GM21526 (cell line): ENCODE results near the gene ETF1.
"Not testable (repeated sequence)": the region's sequence is repeated elsewhere in the genome, so short reads cannot be mapped to it uniquely, and the experiment has no call there.

Experiments
- ATAC-seq: cut with Tn5 transposase; IDR thresholded peaks from one replicate; pipeline ENCODE4 v1.9.1; 2021; ENCODE audit warnings: moderate library complexity; ENCODE audit not compliant: unreplicated experiment, low FRiP score

ETF1 gene

DNA sequence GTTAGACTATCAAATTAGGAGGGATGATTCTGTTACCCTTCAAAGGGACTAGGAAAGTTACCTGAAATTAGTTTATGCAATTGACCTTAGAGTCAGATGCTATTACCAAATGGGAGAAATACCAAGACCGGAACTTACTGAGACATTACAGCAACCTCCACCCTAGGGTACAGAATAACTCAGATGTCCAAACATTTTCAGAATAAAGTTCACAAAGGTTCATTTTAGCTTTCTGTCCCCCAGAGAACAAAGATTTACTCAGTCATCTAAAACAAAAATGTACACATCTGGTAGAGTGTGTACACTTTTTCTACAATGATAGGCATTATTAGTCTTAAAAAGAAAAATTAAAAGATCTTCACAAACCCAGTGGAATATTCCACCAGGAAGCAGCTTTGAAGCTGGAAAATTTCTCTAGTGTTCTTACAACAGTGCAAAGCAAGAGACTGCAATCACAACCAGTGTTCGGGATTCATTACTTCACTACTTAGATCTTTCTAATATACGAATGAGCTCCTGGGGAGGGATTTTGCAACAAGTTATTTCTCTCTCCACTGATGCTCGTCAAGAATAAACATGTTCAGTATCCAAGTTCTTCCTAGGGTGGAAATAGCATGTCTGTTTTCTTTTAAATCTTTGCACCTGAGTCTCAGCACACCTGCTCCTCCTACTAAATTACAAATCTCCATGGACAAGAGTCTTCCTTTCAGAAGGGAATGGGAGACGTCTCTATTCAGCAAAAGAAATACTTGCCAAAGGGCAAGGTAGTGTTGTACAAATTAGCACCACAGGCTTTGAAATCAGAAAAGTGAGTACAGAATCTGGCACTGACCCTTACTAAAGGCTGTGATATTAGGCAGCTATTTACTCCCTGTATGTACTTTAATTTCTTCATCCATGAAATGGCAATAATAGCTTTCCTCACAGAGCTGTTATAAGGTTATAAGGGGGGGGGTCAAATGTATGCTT, 8.8 kb downstream of the ETF1 start:
- ATAC-seq: no peak

- no peak for ATAC-seq
Observed at GRCh38 chr5:138529812-138530211, 13.2 kb downstream of the ETF1 start.

DNA sequence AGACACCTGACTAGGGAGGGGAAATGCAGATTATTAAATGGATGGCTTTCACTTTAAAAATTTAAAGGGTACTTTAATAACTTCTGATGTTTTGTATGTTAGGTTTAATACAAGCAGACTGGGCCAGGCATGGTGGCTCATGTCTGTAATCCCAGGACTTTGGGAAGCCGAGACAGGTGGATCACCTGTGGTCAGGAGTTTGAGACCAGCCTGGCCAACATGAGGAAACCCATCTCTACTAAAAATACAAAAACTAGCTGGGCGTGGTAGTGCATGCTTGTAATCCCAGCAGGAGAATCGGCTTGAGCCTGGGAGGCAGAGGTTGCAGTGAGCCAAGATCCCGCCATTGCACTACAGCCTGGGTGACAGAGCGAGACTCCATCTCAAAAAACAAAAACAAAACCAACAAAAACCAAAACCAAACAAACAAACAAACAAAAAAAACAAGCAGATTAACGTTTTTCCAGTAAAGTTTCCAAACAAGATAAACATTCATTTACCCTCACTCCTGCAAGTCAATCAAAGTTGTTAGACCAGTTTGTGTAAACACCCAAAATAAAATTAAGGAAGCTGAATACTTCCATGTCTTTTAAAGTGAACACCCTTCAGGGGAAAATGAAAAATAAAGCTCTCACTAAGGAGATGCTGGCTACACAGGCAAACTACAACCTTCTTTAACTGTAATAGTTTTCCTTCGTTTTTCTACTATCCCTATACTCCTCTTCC, 14.1 kb downstream of the ETF1 start:
- no peak for ATAC-seq

- ATAC-seq: no peak
Observed at GRCh38 chr5:138528208-138528607, 14.8 kb downstream of the ETF1 start.

- no peak for ATAC-seq
Observed at GRCh38 chr5:138527170-138527569, 15.9 kb downstream of the ETF1 start.

DNA sequence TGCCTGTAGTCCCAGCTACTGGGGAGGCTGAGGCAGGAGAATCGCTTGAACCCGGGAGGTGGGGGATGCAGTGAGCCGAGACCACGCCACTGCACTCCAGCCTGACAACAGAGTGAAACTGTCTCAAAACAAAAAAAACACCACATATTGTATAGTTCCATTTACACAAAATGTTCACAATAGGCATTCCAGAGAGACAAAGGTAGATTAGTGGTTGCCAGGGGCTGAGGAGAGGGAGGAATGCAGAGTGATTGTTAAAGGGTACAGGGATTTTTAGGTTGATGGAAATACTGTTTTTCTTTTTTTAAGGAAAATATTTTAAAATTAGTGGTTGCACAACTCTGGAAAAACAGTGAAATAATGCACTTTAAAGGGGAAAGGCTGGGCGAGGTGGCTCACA, 19.6 kb downstream of the ETF1 start:
- ATAC-seq: no peak

DNA sequence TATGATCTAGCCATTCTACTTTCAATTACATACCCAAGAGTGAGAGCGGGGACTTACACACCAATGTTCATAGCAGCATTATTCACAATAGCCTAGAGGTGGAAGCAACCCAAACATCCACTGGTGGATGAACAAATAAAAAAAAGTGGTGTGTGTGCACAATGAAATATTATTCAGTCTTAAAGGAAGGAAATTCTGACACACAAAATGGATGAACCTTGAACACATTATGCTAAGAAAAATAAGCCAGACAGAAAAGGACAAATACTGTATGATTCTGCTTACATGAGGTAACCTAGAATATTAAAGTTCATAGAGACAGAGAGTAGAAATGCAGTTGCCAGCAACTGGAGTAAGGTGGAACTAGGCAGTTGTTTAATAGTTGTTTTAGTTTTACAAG, 22.1 kb downstream of the ETF1 start:
- ATAC-seq: no peak

- no peak for ATAC-seq
Observed at GRCh38 chr5:138517437-138517836, 25.6 kb downstream of the ETF1 start.

DNA sequence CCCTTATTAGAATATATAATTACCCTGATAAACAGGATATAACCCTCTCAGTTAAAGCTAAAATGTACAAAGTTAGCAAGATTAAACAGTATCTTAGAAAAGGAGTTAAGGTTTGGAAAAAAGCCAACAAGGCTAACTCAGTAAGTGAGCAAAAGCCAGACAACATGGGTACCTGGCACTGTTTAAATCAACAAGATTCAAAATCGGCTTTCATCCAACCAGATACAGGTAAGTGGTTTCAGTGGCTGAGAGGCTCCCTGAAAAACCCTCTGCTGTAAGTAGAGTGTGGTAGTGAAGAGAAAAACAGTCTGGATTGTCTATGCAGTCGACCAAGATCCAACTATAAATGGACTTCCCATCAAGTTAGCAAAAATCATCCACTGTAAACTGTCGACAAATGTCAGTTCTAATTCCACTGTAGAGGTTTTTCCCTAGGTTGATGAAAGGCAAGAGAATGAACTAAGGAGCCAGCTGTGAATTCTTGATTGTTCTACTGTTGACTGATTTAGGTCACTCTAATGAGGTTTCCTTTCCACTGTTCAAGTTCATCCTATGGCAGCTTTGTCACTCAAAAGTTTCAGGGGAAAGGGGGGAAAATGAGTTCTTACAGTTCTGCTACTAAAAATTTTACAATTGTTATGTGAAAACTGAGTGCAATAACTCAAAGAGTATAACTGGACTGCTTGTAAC, 27.3 kb downstream of the ETF1 start:
- ATAC-seq: no peak

DNA sequence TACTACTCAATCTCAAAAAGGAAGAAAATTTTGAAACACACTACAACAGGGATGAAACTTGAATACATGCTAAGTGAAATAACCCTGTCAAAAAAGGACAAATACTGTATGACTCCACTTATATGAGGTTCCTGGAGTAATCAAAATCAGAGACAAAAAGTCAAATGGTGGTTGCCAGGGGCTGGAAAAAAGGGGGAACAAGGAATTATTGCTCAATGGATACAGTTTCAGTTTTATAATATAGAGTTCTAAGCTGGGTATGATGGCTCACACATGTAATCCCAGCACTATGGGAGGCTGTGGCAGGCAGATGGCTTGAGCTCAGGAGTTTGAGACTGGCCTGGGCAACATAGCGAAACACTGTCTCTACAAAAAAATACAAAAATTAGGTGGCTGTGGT, 29.0 kb downstream of the ETF1 start:
- ATAC-seq: no peak

DNA sequence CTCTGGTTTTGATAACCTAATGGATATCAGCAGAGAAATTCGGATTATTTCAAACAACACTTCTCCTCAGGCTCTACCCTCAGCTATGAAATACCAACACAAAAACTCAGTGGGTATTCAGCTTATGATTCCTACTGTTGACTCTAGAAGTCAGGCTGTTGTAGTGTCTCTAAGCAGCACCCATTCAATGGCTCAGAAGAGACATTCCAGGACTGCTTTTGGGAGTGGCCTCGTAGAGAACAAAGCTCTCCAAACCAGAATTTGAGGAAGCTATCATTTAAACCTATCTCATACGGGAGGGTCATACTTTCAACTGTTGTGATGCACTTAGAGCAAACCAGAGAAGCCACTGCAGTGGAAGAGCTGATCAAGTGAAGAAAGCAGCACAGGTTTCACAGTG, 34.1 kb downstream of the ETF1 start:
- ATAC-seq: no peak

- ATAC-seq: not testable (repeated sequence)
Observed at GRCh38 chr5:138507485-138507884, 35.6 kb downstream of the ETF1 start.

- ATAC-seq: no peak
Observed at GRCh38 chr5:138506370-138507306, 36.4 kb downstream of the ETF1 start.

DNA sequence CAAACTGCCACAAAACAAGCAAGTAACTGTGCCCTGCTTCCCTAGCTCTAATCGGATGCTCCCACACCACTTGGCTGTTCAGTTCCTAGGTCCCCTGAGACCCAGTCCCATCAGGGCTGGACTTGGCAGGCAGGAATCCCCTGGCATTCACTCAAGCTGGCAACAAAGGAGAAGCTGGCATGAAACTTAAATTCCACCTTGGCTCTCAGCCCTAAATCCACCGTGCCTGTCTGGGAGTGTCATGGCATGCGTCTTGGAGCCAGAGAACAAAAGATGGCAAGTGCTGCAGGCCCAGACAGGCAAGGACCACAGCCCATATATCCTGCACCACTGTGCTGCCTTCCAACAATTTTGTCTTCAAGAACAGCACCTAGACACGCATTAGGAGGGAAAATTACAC, 38.2 kb downstream of the ETF1 start:
- ATAC-seq: no peak

GRCh38 chr5:138503487-138504270, 39.4 kb downstream of the ETF1 start:
- ATAC-seq: no peak

DNA sequence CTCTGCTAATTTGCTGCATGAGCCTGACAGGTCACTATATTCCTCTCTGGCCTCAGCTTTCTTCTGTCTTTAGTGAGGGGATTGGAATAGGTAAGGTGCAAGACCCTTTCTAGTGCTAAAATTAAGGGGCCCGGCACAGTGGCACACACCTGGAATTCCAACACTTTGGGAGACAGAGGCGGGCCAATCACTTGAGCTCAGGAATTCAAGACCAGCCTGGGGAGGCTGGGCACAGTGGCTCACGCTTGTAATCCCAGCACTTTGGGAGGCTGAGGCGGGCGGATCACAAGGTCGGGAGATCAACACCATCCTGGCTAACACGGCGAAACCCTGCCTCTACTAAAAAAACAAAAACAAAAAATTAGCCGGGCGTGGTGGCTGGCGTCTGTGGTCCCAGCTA, 40.5 kb downstream of the ETF1 start:
- ATAC-seq: no peak

DNA sequence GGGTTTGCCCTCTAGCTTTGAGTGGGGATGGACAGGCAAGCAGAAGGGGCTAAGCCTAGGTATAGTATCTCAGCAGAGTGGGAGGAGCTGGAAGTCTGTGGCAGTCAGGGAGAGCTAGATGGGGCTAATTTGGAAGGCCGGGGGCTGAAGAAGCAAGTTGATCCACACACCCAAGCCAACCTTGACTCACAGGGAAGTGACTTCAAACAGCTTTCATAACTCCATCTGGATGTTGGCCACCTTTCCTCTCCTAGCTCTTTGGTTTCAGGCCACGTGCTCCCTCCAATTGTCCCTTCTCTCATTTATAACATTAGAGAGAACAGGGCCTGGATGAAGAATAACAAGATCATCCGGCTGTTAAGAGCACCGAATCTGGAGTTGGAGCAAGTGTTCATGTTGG, 40.9 kb downstream of the ETF1 start:
- no peak for ATAC-seq

DNA sequence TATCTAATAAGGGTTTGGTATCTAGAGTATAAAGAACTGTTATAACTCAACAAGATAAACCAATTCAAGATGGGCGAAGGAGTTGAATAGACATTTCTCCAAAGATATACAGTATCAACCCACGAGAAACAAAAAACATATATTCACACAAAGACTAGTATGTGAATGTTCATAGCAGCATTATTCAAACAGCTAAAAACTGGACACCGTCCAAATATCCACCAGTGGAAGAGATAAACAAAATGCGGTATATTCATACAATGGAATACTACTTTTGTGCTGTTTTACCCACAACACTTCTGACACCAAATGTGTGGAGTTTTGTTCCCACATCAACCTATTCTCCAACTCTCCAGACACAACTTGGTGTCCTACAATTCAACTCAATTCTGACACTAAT, 44.7 kb downstream of the ETF1 start:
- no peak for ATAC-seq

DNA sequence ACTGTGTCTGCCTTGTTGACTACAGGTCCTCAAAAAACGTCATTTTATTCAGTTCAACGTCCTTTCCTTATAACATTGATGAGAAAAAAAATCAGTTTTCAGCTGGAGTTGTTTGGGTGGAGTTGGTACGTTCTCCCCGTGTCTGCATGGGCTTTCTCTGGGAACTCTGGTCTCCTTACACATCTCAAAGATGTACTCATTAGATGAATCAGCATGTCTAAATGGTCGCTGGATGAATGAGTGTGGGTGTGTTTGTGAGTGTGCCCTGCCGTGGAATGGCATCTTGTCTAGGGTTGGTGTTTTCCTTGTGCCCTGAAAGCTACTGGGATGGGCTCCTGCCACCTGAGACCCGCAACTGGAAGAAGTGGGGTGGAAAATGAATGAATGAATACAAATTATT, 47.7 kb downstream of the ETF1 start:
- ATAC-seq: no peak
